ENCODE data around the gene ASTN2. TPM values are rescaled to one million over a fixed set of nuclear protein-coding genes. Genes with fewer than 3 reads are reported as not detected.
"Not testable (repeated sequence)": the region's sequence is repeated elsewhere in the genome, so short reads cannot be mapped to it uniquely, and the experiment has no call there.

The ASTN2 gene
- total RNA-seq, 1 experiment from 2014 or later = 6.8 TPM

DNA sequence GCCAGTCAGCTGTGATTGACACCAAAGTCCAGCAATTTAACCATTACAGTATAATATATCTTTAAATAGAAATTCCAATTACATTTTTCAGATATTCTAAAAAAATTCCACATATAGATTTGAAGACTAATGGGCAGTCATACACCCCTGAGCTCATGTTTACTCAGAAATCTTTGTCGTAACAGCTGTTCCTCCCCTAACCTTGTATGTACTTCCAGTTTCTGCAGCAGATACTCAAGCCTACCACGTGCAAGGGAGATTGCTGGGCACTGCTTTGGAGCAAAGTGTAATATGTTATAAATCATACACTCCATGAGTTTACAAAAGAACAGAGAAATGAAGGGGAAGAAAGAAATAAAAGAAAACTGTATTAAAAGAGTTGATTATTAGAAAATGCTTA, 486.6 kb downstream of the ASTN2 start:
- DNase-seq (ENCODE audit: low spot score) = no peak

DNA sequence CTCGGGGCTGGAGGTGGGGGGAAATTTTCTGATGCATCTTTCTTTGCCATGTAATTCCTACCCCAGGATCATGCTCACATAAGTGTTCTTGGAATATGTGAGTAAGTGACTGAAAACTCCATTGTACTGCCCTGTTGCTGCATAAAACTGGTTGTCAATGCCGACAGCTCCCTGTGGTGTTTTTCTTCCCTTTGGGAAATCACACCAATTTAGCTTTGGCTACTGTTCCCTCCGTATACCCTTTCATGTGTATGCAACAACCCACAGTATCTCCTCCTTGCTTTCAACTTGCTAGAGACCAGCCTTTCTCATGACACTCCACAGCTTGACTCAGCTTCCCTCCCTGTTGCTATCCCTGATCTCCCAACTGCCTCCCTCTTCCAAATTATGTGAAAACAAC, 487.1 kb downstream of the ASTN2 start:
- DNase-seq (ENCODE audit: low spot score) = no peak

DNA sequence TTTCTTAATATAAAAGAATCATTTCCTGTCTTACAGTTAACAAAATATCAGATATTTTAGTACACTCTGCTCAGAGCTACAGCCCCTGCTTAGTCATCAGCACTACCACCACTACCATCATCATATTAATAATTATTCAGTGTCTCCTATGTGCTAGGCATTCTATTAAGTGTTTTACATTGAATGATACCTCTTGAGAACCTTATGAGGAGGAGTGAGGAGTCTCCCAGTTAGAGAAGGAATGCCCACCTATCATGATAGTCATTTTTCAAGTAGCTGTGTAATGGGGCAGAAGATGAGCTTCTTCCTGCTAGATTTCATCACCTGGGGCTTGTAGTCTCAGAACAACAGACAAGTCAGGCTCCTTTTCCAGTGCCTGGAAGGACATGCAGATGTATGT, 489.7 kb downstream of the ASTN2 start:
- no peak for DNase-seq (ENCODE audit: low spot score)

DNA sequence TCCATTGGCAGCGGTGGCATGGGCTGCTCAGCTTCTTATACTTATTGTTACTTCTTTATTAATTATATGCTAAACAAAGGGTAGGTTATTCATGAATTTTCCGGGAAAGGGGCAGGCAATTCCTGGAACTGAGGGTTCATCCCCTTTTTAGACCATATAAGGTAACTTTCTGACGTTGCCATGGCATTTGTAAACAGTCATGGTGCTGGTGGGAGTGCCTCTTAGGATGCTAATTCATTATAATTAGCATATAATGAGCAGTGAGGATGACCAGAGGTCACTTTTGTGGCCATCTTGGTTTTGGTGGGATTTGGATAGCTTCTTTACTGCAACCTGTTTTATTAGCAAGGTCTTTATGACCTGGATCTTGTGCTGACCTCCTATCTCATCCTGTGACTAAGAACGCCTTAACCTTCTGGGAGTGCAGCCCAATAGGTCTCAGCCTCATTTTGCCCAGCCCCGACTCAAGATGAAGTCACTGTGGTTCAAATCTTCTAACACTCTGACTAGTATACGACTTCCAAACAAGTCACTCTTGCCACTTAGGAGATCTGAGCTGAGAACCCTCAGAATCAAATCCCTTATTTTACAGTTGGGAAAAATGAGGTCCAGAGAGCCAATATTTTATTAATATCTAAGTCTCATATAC, 490.3 kb downstream of the ASTN2 start:
- no peak for DNase-seq (ENCODE audit: low spot score)

DNA sequence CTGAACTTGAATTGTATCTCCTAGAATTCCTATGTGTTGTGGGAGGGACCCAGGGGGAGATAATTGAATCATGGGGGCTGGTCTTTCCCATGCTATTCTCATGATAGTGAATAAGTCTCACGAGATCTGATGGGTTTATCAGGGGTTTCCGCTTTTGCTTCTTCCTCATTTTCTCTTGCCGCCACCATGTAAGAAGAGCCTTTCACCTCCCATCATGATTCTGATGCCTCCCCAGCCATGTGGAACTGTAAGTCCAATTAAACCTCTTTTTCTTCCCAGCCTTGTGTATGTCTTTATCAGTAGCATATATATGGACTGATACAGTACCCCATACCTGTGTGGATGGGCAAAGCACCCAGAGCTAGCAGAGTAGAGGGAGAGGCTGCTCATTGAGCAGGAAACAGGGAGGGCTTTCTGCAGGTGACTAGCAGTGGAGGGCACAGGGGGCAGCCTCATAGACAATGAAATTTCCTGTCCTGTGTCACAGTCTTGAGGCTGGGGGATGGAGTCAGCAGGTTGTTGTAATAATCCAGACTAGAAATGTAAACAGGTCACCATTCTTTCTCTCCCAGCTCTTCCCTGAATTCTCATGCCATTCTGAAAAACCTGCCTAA, 496.9 kb downstream of the ASTN2 start:
- not testable (repeated sequence) for DNase-seq (ENCODE audit: low spot score)

DNA sequence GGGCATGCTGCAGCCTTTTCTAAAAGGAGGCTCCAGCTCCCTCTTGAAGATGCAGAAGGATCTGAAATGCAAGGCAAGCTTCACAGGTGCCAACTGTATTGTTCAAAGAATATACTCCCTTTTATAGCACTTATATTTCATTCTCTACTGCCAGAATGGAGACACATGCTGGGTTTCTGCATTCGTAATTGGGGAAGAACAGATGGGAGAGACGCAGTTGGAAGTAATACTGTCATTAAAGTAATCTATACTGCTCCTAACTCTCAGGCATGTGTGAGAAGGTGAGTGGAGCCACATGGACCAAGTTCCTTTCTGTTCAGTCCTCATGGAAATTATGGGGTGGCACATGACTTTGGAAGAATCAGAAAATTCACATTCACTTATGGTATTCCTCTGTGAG, 501.3 kb downstream of the ASTN2 start:
- no peak for DNase-seq (ENCODE audit: low spot score)

DNA sequence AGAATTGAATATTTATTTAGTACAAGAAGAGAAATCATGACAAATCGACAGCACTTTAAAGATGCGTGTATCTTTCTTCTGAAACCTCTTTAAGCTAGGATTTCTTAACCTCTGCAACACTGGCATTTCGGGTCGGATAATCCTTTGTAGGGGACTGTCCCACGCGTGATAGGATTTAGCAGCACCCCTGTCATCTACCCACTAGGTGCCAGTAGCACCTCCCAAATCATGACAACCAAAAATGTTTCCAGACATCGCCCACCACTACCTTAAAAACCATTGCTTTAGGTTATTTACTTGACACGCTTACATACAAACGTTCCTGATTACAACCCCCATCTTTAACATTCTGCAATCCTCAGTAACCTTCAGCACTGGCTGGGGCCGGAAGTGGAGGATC, 504.7 kb downstream of the ASTN2 start:
- no peak for DNase-seq (ENCODE audit: low spot score)

DNA sequence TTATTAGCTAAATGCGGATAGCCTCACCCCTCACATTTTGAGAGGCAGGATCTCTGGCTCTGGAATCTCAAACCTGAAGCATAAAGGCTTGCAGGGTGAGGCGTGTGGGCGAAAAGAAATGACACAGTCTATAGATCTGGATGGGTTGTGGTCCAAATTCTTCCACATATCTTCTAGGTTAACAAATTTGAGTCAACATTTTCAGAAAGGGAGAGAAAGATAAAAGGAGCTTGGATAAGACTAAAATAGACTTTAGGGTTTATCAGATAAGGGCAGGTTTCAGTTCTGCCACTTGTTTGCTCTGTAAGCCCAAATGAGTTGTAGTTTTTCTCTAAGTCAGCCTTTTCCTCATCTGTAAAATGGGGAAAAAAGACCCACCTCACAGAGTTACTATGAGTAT, 506.9 kb downstream of the ASTN2 start:
- DNase-seq (ENCODE audit: low spot score) = no peak

DNA sequence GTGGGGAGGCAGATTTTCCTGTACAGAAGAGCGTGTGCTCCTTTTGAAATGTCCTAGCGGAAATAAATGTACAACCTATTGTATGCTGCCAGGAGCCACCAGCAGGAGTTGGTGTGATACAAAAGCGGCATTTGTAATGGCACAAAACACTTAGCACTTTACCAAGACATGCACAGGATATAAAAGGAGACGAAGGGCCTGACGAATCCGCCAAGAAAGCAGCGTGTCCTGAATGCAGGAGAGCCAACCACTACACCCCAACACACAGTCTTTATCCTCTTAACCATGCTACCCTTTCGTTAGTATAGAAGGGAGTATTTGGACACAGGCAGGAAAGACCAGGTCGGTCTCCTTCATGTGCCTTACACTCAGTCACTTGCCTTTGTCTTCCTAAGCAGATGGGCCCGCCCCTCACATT, 509.7 kb downstream of the ASTN2 start:
- no peak for DNase-seq (ENCODE audit: low spot score)

DNA sequence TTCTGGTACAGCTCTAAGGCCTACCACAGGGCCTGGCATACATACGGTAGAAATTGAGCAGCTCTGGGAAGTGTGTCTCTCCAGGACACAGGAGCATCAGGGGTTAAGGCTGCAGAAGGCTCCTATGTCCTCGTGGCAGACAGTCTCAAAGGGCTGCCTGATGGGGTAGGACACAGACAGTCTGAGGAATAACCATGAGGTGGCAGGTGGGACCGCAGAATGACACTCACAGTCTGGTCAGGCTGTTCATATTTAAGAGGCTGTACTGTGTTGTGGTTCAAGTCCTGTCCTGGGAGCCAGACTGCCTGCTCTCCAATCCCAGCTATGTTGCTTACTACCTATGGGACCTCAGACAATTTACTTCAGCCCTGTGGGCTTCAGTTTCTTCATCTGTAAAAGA, 510.7 kb downstream of the ASTN2 start:
- no peak for DNase-seq (ENCODE audit: low spot score)

DNA sequence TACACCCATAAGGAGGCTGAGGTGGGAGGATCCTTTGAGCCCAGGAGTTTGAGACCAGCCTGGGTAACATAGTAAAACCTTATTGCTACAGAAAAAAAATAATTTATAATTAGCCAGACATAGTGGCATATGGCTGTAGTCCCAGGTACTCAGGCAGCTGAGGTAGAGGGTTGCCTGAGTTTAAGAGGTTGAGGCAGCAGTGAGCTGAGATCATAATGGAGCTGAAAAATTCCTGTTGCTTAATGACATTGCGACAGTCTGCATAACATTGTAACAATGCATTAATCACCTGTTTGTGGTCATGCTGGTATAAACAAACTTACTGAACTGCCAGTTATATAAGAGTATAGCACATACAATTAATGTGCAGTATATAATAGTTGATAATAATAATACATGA, 513.6 kb downstream of the ASTN2 start:
- peak; percentile 44 for DNase-seq (ENCODE audit: low spot score)

DNA sequence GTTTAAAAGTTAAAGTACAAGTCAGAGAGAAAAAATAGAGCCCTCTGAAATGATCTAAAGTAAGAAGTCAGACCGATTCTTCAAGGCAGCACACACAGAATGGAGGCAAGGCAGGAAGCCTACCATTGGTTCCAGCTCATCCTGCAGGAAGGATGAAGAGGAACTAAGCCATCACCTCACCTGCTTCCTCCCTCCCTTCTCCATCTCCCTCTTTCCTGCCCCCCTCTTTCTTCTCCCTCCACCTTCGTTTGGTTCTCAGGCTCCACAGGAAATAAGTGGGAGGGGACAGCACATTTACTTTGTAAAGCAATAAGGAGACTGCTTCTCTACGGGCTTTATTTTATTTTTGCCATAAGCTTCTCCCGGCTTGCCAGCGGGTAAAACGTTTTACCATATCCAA, 514.3 kb downstream of the ASTN2 start:
- DNase-seq (ENCODE audit: low spot score) = no peak

DNA sequence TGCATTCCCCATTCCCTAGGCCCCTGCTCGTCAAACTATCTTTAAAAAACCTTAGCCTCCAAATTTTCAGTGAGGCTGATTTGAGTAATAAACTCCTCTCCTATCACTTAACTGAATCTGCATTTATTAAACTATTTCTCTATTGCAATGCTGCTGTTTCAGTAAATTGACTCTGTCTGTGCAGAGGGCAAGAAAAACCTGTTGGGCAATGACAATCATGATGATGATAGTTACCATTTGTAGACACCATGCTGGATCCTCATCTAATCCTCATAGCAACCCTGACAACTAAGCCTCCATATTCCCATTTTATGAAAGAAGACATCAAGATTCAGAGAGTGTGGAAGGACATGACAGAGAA, 514.9 kb downstream of the ASTN2 start:
- no peak for DNase-seq (ENCODE audit: low spot score)

DNA sequence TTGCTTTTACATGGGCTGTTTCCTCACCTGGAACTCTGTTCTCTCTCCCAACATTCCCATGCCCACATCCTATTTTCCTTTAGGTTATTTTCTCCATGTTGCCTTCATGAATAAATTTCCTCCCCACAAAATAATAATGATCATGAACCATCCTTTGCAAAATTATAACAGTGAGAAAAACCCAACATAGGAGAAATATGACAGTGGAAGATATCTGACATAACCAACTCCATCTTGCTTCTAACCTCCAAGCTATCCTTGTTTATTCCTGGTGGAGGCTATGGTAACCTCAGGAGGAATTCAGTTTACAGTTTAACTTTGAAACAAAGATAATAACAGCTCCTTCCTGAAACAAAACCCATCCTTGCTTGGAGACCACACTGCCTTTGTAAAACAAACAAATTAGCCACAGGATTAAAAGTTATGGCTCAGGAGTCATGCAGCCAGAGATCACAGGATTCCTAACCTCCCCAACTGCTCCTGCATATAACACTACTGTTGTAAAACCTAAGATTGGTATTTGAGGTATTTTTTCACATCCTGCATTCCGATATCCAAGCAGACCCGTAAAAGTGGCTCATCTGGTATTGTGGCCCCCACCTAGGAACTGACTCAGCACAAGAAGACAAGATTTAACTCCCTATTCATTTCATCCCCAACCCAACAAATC, 515.4 kb downstream of the ASTN2 start:
- DNase-seq (ENCODE audit: low spot score) = peak; percentile 79

DNA sequence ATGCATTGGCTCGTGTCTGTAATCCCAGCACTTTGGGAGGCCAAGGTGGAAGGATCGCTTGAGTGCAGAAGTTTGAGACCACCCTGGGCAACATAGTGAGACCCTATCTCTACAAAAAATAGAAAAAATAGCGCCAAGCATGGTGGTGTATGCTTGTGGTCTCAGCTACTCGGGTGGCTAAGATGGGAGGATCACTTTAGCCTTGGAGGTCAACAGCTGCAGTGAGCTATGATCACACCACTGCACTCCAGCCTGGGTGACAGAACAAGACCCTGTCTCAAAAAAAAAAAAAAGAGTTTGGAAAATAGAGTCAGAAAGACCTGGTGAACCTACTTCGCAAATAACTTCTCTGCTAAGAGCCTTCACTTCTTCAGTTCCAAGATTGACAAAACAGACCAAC, 516.7 kb downstream of the ASTN2 start:
- not testable (repeated sequence) for DNase-seq (ENCODE audit: low spot score)

DNA sequence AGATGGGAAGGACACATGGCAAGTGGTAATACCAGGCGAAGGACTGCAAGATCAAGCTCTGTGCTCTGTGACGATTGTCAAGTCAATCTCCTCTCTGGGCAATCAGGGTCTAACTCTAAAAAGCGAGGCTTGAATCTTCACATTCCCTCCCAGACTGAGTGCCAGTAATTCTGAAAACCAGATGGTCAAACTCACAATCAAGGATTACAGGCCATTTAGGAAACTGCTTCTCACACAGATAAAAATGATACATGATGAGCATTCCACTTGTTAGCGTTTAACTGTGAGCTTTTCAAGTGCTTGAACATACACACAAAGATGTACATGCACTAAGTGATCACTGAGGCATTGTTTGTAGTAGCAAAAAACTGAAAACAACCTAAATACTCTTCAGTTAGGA, 517.7 kb downstream of the ASTN2 start:
- no peak for DNase-seq (ENCODE audit: low spot score)

DNA sequence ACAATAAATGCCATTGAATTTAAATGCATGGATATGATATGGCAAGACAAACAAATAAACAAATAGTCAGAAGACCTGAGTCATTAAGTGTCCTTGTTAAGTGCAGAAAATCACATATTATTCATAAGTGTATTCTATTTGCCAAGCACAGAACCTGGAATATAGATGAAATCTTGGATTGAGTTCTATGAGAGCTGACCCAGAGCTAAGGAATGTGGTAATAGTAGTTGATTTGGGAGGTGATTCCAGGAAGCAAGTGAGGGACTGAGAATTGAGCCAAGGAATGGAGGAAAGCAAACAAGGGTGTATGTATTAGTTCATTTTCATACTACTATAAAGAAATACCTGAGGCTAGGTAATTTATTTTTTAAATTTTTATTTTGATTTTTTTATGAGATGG, 518.9 kb downstream of the ASTN2 start:
- no peak for DNase-seq (ENCODE audit: low spot score)

DNA sequence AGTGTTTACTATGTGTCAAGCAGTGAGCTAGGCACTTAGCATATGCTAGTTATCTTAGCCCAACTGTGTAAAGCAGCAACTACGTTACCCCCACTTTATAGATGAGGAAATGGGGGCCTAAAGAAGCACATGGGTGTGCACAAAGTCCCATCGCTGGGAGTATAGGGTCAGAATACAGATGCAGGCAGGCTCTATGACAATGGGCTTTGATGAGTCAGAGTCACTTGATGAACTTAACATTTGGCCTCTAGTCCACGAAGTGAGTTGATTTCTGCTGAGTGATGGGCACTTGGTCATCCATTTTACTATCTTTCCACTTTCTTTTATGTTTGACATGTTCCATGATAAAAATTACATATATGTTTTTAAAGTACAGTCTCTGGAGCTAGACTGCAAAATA, 523.4 kb downstream of the ASTN2 start:
- no peak for DNase-seq (ENCODE audit: low spot score)

DNA sequence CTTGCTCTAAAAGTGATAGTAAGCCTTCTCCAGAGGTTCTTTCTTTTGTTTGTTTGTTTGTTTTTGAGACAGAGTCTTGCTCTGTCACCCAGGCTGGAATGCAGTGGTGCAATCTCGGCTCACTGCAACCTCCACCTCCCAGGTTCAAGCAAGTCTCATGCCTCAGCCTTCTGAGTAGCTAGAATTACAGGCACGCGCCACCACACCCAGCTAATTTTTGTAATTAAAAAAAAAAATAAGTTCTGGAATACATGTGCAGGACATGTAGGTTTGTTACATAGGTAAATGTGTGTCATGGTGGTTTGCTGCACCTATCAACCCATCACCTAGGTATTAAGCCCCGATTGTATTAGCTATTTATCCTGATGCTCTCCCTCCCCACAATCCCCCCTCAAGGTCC, 526.4 kb downstream of the ASTN2 start:
- not testable (repeated sequence) for DNase-seq (ENCODE audit: low spot score)

DNA sequence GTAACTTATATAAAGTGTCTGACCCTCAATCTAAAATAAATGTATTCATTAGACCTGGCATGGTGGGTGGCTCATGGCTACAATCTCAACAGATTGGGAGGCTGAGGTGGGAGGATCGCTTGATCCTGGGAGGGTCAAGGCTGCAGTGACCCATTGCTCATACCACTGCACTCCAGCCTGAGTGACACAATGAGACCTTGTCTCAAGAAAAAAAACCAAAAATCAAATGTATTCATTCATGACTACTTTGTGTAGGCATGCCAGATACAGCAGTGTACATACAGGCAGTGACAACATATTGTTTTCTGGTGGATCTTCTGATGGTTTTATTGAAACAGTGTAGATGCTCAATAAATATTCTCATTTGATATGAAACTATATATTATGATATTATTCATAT, 526.8 kb downstream of the ASTN2 start:
- no peak for DNase-seq (ENCODE audit: low spot score)

DNA sequence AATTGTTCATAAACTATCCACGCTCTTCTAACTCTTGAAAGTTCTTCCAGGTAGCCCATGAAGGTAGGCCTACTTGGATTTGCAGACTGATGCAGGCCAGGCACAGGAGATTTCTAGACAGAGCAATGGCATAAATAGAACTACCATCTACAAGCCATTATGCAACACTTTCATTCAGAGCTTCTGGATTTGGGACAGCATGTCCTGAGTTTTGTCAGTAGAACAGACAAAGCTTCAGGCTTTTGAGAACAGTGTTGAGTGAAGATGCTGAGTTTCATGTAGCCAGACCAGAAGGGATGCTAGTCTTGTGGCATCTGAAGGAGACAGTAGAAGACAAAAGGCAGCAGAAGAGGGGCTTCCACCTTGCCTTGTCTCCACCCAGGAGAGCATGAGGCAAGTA, 531.2 kb downstream of the ASTN2 start:
- DNase-seq (ENCODE audit: low spot score) = no peak

DNA sequence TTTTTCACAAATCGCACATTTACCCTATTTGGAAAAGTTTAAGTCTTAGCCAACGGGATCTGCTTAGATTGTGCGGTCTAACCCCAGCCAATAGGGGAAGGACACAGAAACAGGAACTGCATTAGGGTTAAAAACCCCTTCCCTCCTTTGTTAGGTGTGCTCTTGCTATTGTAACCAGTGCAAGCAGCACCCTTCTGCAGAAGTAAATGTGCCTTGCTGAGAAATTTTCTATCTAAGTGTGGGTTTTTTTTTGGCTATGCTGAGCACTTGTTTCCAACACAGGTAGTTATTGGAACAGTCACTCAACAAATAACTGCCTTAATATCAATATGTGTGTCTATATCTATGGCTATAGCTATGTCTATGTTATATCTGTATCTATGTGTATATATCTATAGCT, 537.8 kb downstream of the ASTN2 start:
- no peak for DNase-seq (ENCODE audit: low spot score)

DNA sequence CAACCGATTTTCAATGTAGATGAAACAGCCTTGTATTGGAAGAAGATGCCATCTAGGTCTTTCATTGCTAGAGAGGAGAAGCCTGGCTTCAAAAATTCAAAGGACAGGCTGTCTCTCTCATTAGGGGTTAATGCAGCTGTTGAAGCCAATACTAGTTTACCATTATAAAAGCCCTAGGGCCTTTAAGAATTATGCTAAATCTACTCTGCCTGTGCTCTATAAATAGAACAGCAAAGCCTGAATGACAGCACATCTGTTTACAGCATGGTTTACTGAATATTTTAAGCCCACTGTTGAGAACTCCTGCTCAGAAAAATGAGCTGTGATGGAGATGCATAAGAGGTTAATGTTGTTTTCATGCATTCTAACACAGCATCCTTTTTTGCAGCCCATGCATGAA, 539.3 kb downstream of the ASTN2 start:
- no peak for DNase-seq (ENCODE audit: low spot score)

Measured in H4 (cell line).